HG03135 (cell line): ENCODE data around the gene ERBB2.

ENCODE experiments used
- ATAC-seq: cut with Tn5 transposase; IDR thresholded peaks from one replicate; pipeline ENCODE4 v1.9.1; 2021; ENCODE audit warnings: mild to moderate bottlenecking, moderate library complexity; ENCODE audit not compliant: unreplicated experiment

ERBB2 gene

GRCh38 chr17:39699818-39700147, at the start of gene ERBB2:
Gene ERBB2, plus strand, starts transcription at chr17:39700064. Its CDS starts 175 bp downstream, at chr17:39700239.
- ATAC-seq = no peak

DNA sequence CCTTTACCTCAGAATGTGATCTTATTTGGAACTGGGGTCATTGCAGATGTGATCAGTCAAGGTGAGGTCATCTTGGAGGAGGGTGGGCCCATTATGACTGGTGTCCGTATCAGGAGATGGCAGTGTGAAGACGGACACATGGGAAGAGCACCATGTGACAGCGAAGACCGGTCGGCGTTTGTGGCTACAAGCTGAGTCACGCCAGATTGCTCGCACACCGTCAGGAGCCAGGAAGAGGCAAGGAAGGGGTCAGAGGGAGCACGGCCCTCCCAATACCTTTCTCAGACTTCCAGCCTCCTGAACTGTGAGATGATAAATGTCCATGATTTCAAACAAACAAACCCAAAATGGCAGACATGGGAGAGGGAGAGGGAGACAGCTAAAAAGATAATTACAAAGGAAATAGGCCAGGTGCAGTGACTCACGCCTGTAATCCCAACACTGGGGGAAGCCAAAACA, 49.7 kb upstream of the ERBB2 start:
- ATAC-seq = no peak

GRCh38 chr17:39651923-39652586, 47.8 kb upstream of the ERBB2 start:
- ATAC-seq = no peak

DNA sequence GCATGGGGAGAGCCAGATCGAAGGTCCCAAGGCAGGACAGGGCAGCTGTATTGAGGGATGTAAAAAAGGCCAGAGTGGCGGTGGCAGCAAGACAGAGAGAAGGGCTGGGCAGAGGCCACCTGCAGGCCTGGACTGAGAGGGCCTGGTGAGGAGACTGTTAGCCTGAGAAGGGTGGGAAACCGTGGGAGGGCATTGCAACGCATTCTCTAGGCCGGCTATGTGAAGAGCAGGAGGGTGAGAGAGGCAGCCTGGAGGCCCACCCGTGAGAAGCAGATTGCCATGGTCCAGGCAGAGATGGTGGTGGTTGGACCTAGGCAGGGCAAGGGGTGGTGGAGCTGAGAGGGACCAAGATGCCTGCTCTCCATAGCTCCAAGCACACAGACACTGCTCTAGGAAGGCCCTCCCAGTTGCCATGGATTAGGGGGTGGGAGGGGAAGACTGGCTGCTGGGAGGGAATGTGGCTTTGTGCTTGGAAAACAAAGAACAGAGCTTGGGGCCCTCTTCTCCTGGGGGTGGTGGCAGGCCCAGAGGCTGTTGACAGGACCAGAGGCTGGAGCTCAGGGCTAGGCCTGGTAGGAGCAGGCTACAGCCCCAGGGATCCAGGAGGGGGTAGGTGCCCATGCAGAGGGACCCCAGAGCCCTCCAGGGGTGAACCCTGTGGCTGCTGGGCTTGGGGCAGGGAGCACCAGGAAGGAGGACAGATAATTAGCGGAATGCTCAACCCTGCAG, 47.1 kb upstream of the ERBB2 start:
- ATAC-seq = no peak

DNA sequence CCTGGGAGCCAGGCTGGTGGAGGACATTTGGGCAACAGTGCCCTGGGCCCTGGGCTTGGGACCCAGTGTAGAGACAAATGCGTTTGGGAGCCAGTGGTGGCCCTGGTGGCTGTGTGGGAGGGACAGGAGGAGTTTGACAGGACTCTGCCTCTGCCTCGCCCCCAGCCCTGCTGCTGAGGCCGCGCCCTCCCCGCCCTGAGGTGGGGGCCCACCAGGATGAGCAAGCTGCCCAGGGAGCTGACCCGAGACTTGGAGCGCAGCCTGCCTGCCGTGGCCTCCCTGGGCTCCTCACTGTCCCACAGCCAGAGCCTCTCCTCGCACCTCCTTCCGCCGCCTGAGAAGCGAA, 46.6 kb upstream of the ERBB2 start:
- no peak for ATAC-seq

GRCh38 chr17:39653662-39654331, 46.1 kb upstream of the ERBB2 start:
- no peak for ATAC-seq

DNA sequence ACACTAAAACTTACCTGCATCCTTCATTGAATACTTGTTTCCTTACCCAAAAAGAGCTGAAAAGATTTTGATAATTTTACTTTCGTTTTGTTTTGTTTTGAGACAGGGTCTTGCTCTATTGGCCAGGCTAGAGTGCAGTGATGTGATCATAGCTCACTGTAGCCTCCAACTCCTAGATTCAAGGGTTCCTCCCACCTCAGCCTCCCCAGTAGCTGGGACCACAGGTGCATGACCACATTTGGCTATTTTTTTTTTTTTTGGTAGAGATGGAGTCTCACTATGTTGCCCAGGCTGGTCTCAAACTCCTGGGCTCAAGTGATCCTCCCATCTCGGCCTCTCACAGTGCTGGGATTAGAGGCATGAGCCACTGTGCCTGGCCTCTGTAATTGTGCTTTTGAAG, 44.8 kb upstream of the ERBB2 start:
- ATAC-seq = no peak

DNA sequence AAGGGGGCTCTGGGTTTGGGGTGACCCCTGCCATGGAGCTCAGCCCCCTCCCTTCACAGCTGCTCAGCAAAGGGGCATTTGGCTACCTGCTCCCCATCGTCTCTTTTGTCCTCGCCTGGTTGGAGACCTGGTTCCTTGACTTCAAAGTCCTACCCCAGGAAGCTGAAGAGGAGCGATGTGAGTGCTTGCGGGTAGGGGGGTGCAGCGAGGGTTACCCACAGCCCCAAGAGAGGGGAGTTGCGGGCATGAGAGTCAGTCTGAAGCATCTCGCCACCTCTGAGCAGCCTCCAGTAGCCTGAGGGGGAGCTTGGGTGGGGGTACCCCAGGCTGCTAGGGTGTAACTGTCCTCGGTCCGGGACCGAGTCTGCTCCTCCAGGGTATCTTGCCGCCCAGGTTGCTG, 41.5 kb upstream of the ERBB2 start:
- no peak for ATAC-seq

GRCh38 chr17:39658760-39659159, 41.1 kb upstream of the ERBB2 start:
- no peak for ATAC-seq

DNA sequence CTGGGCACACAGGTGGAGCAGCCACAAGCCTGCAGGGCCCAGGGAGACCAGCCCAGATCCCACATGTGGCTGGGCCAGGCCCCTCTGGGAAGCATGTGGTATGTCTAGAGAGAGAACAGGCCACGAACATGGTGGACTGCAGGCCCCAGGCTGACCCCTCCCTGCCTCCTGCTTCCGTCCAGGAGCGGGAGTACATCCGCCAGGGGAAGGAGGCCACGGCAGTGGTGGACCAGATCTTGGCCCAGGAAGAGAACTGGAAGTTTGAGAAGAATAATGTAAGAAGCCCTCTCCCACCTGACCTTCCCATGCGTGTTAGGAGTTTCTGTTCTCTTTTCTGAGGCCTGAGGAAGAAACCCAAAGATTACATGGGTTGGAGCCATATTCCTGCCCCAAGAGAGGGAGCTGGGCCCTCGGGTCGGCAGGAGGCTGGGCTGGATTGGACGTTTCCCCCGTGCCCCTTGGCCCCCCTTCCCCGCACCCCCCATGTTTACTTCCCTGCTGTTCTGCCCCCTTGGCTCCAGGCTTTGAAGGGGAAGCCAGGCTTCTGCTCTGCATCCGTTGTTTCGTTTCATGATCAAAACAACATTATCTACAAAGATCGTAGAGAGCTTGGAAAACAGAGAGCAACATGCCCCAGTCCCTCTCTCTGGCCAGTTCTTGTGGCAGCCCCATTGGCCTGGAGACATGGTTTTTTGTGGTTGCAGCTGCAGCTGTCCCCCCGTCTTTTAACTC, 40.4 kb upstream of the ERBB2 start:
- no peak for ATAC-seq

- ATAC-seq = no peak
Observed at GRCh38 chr17:39660011-39660360, 39.9 kb upstream of the ERBB2 start.

DNA sequence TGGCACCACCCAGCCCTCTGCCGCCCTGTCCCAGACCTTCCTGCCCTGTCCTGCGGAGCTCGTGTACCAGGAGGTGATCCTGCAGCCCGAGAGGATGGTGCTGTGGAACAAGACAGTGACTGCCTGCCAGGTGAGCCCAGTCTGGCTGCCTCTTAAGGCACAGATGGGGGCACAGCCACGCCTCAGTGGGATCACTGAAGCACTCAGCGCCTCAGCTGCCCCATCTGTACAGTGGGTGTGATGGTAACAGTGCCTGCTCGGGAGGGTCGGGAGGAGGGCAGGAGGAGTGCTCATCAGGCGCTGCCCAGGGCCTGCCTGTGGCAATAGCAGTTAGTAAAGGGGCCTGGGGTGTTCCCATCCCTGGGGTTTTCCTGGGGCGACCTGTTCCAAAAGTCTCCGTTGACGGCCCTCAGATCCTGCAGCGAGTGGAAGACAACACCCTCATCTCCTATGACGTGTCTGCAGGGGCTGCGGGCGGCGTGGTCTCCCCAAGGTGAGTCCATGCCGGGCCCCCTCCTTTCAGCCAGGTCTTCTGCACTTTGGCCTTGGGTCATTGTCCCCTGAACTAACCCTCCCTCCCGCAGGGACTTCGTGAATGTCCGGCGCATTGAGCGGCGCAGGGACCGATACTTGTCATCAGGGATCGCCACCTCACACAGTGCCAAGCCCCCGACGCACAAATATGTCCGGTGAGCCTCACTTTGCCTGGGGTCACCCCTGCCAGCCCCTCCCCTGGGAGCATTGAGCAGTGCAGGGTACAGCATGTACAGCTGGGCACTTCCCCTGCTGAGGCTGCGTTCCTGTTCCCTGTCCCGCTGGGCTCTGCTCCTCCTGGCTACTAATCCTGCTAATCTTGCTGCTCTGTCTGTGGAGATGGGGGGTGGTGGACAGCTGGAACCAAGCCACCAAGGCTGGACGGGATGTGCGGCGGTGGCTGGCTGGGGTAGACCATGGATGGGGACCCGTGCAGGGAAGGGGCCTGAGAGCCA, 39.2 kb upstream of the ERBB2 start:
- no peak for ATAC-seq

DNA sequence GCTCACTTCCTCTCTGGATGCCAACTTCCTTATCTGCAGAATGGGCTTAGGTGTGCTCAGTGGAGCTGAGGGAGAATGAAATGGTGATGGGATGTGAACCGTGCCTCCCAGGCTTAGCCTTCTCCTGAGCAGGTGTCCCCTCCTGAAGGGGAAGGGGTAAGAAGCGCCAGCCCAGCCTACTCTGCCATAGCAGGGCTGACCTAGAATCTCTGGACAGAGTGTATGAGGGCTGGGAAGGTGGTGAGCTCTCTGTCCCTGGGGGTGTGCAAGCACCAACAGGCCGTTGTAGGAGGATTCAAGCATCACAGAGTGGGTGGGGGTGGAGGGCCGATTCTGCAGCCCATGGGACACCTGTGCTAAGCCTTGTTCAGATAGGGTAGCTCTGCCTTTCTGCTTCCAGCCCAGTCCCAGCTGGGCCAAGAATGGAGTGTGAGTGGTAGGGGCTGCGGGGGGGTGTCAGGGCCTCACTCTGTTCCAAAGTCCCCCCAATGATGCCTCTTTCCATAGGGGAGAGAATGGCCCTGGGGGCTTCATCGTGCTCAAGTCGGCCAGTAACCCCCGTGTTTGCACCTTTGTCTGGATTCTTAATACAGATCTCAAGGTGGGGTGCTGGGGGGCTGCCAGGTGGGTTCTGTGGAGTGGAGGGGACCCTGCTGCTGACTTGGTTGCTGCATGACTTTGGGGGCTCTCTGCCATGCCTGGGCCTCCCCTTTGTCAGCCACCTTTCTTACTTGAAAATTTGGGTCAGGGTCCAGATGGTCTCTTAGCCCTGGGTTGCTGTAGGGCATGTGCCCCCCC, 37.9 kb upstream of the ERBB2 start:
- no peak for ATAC-seq

DNA sequence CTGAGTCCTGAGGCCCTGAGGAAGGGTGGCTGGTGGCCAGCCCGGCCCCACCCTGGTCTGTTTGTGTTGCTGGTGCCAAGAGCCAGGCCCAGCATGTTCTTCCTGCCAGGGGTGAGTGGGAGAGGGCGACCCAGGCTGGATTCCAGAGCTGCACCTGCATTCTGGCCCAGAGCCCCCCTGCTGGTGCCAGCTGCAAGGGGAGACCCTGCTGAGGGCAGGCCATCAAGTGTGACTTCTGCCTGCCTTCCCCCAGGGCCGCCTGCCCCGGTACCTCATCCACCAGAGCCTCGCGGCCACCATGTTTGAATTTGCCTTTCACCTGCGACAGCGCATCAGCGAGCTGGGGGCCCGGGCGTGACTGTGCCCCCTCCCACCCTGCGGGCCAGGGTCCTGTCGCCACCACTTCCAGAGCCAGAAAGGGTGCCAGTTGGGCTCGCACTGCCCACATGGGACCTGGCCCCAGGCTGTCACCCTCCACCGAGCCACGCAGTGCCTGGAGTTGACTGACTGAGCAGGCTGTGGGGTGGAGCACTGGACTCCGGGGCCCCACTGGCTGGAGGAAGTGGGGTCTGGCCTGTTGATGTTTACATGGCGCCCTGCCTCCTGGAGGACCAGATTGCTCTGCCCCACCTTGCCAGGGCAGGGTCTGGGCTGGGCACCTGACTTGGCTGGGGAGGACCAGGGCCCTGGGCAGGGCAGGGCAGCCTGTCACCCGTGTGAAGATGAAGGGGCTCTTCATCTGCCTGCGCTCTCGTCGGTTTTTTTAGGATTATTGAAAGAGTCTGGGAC, 37.1 kb upstream of the ERBB2 start:
- ATAC-seq = no peak

DNA sequence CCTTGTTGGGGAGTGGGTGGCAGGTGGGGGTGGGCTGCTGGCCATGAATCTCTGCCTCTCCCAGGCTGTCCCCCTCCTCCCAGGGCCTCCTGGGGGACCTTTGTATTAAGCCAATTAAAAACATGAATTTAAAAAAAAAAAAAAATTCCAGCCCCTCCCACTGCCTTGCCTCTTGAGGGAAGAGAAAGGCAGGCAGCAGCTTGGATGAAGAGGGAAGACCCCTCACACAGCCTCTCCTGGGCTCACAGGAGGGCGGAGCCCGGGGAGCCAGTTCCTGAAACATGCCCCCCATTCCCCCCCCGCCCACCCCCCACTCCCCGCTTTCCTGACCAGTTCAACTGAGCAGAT, 36.5 kb upstream of the ERBB2 start:
- no peak for ATAC-seq

DNA sequence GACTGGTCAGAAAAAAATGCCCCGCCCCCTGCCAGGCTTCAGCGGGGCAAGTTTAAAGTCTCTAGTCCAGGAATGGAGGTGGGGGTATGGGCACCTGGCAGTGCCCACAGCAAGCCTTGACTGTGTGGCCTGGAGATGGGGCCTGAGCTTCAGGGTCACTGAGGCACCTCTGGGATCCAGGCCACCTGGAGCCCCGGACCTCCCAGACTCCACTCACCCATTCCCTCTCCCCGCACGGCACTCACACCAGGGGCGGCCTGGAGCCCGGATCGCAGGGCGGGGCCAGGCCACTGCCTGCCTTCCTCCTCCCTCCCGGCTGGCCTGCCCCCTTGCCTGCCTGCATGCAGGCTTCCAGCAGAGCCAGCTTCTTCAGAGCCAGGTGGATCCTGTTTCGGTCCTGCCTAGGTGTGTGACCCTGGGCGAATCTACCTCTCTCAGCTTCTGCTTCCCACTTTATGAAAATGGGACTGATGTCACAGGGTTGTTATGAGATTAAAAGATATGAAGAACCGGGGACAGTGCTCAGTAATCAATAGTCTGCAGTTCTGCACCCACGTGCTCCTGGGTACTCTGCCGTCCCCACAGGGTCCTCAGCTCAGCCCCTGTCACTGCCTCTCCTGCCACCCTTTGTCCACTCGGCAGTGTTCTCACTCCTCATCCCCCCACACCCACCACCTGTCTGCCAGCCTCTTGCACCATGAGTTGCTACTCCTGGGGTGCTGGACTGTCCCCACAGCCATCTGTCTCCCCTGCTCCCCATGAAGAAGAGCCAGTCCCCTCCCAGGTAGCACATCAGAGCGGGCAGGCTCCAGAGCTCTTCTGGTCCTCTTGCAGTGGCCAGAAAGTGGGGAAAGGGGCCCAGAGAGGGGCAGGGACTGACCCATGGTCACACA, 35.9 kb upstream of the ERBB2 start:
- no peak for ATAC-seq

DNA sequence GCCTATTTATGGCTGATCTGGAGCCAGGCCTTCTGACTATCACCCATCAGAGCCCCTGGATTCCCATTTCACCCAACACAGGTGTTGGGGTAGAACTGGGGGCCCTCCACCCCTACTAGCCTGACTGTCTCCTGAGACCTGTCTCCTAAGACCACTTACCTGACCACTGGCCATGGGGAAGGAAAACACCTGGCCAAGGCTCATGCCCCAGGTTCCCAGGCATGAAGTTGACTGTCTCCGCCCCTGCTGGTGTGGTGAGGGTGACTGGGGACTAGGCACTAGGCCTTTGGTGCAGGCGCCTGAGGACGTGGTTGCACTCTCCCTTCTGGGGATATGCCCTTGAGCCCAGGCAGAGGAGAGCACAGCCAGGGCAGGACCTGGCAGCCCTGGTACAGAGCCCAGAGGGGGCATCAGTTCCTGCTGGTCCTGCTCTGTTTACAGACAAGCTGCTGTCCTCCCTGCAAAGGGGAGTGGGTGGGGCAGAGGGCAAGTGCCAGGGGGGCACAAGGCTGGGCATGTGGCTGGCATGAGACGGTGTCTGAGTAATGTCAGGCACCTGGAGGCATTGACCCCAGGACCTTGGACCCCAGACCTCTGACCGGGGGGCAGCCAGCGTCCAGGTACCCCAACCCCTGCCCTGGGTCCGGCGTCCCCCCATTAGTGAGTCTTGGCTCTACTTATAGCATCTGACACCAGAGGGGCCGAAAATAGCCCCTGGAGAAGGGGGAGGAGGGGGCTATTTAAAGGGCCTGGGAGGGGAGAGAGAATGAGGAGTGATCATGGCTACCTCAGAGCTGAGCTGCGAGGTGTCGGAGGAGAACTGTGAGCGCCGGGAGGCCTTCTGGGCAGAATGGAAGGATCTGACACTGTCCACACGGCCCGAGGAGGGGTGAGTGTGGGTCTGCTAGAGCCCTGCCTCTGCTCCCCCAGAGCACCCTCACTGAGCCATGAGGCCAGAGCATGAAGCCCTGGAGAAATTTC, 35.0 kb upstream of the ERBB2 start, which contains the start of gene TCAP:
TSS of gene TCAP (plus strand) at position 769 of the 981 bp plus-strand sequence. CDS start at position 780, 11 bp downstream.
- ATAC-seq = no peak
